Measurements from ENCODE around the gene SLC26A1.

DNA sequence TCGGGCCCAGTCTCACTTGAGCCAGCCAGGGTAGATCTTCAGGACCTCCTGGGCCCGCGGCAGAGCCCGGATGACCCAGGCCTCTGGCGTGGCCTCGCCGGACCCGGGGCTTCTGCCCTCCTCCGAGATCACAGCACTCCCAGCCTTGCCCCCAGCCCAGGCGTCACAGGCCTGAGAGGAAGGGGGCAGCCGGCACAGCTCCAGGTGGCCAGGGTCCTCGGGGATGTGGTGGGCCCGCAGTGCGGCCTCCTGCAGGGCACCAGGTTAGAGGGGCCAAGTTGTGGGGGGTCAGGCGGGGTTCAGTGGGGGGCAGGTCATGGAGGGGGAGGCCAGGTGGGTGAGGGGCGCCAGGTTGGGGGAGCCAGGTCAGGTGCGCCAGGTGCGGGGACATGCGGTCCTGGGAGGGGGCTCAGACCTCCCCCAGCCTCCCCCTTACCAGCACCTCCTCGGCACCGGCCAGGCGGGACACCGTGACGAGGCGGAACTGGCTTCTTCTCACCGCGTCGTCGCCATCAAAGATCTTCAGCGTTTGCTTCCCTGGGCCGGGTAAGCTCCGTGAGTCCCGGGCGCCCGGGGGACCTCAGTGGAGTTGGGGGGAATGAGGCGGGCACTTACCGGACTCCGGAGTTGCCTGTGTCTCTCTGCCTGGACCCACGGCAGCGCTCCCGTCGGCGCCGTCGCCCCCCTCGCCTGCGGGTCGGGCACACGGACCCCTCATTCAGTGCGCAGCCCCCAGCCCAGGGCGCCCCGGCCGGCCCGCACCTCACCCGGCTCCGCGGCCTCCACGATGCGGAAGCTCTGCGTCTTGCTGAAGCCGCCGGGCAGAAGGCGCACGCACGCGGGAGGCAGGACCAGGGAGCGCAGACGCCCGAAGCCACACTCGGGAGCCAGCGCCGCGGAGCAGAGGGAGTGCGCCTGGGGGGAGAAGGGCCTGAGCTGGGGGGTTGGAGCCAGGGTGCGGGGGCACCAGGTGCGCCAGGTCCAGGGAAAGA, 25.8 kb downstream of the SLC26A1 start:
- TF ChIP-seq EZH2 (IDR thresholded peaks at IDR 0.05; ENCODE audit: insufficient read depth, poor library complexity, severe bottlenecking) (no peak), EZH2phosphoT487 (IDR thresholded peaks at IDR 0.05; ENCODE audit: insufficient read depth, low read depth) (no peak)
